GM23248 (cell line): ENCODE results near the gene CNGA2. TPM values are rescaled to one million over a fixed set of nuclear protein-coding genes. Genes with fewer than 3 reads are reported as not detected.

Experiments
- DNase-seq: peaks from one replicate; pipeline ENCODE4 v3.0.0-alpha.2; 2015
- H2AFZ ChIP-seq: fragments of 200-600 bp; sonication (generic); 2 replicates; pipeline ENCODE4 v1.6.1; 2016; ENCODE audit warnings: antibody characterized with exemption
- H3F3A ChIP-seq: fragments of 200-600 bp; sonication (generic); 2 replicates; pipeline ENCODE4 v1.6.1; 2016; ENCODE audit warnings: mild to moderate bottlenecking, antibody characterized with exemption, mixed run types; ENCODE audit not compliant: insufficient read depth
- H3K27ac ChIP-seq: fragments of 200-600 bp; sonication (generic); 2 replicates; pipeline ENCODE4 v1.5.1; 2016; ENCODE audit warnings: mild to moderate bottlenecking
- H3K27me3 ChIP-seq: fragments of 200-600 bp; sonication (generic); replicated peaks from 2 replicates; pipeline ENCODE4 v1.6.1; 2016; ENCODE audit warnings: mild to moderate bottlenecking; ENCODE audit not compliant: insufficient read depth
- H3K36me3 ChIP-seq: fragments of 200-600 bp; sonication (generic); 2 replicates; pipeline ENCODE4 v1.6.1; 2016; ENCODE audit warnings: low read depth, mild to moderate bottlenecking
- H3K4me1 ChIP-seq: fragments of 200-600 bp; sonication (generic); 2 replicates; pipeline ENCODE4 v1.6.1; 2016; ENCODE audit warnings: mild to moderate bottlenecking; ENCODE audit not compliant: insufficient read depth
- H3K4me2 ChIP-seq: fragments of 200-600 bp; sonication (generic); one replicate; pipeline ENCODE4 v1.6.1; 2016; ENCODE audit warnings: mild to moderate bottlenecking; ENCODE audit not compliant: unreplicated experiment
- H3K4me3 ChIP-seq: fragments of 200-600 bp; sonication (generic); 2 replicates; pipeline ENCODE4 v1.5.1; 2016; ENCODE audit warnings: mild to moderate bottlenecking
- H3K79me2 ChIP-seq: fragments of 200-600 bp; sonication (generic); 2 replicates; pipeline ENCODE4 v1.6.1; 2016; ENCODE audit warnings: mild to moderate bottlenecking; ENCODE audit not compliant: insufficient read depth
- H3K9ac ChIP-seq: fragments of 200-600 bp; sonication (generic); 2 replicates; pipeline ENCODE4 v1.6.1; 2016; ENCODE audit warnings: mild to moderate bottlenecking
- H3K9me2 ChIP-seq: fragments of 200-600 bp; sonication (generic); 2 replicates; pipeline ENCODE4 v1.6.1; 2016; ENCODE audit warnings: mixed run types, mild to moderate bottlenecking, moderate library complexity; ENCODE audit not compliant: insufficient read depth
- H3K9me3 ChIP-seq: fragments of 200-600 bp; sonication (generic); one replicate; pipeline ENCODE4 v1.6.1; 2017; ENCODE audit warnings: low read depth
- H4K20me1 ChIP-seq: fragments of 200-600 bp; sonication (generic); 2 replicates; pipeline ENCODE4 v1.6.0; 2016; ENCODE audit not compliant: insufficient read depth
- EZH2 ChIP-seq: fragments of 200-600 bp; sonication (generic); IDR thresholded peaks from 2 replicates; pipeline ENCODE4 v1.6.1; 2018; ENCODE audit warnings: antibody characterized with exemption, mild to moderate bottlenecking; ENCODE audit not compliant: insufficient read depth, poor library complexity, severe bottlenecking
- EZH2phosphoT487 ChIP-seq: fragments of 200-600 bp; sonication (generic); IDR thresholded peaks from 2 replicates; pipeline ENCODE4 v1.6.1; 2018; ENCODE audit warnings: antibody characterized with exemption, moderate library complexity, mild to moderate bottlenecking, low read depth; ENCODE audit not compliant: insufficient read depth
- WGBS, 2 experiments: methylation state at CpG; one replicate each; pipeline ENCODE4 v1.1.6; 2015 to 2017; ENCODE audit warnings: low lambda C conversion rate in 2 of 2, low coverage in 1 of 2; ENCODE audit errors: missing lambda C conversion rate in 2 of 2; 5-methylcytosine and 5-hydroxymethylcytosine counted together
- in situ Hi-C: fragments of 300-500 bp; cut with MboI; formaldehyde crosslinking; loops from 2 replicates; pipeline ENCODE4 v1.15.0; 2020
- polyA plus RNA-seq: library from polyadenylated mRNA; unstranded; fragments of >200 nt; fragmentation: Nextera tagmentation; extraction: Ambion mirVana; gene quantifications from 2 replicates; pipeline ENCODE4 v1.2.1, GENCODE V29; 2016
- total RNA-seq: library from RNA; depleted of rRNA; stranded (reverse); fragments of >200 nt; shearing (Covaris generic); gene quantifications from 2 replicates; pipeline ENCODE4 v1.2.3, GENCODE V29; 2014

CNGA2 gene
- total and polyA plus RNA-seq, 2 experiments from 2014 or later = not detected

DNA sequence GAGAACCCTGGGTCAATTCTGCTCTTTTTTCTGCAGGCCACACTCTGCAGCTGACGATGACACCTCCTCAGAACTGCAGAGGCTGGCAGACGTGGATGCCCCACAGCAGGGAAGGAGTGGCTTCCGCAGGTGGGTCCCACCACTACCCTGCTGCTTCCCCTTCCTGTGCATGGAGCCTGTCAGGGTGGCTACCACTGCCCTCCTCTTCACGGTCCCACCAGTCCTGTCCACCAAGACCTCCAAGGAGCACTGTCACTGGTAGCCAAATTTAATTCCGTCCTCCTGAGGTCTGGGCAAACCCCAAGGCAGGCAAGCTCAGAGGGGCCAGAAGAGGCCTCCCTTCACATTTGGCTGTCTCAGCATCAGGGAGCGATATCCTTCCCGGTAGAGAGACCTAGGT, 4.2 kb downstream of the CNGA2 start:
- no peaks in the 10 kb centered on the region for H3K36me3 ChIP-seq
- no peak for DNase-seq
- H3K9me2 ChIP-seq = no peaks in the 10 kb centered on the region
- H3K9ac ChIP-seq = no peak overlapping the region
- H3K4me3 ChIP-seq = no peak overlapping the region
- no peaks in the 10 kb centered on the region for H4K20me1 ChIP-seq
- no peak overlapping the region for H3K4me2 ChIP-seq
- H2AFZ ChIP-seq = no peak overlapping the region
- H3K9me3 ChIP-seq = no peaks in the 10 kb centered on the region
- H3F3A ChIP-seq = no peaks in the 10 kb centered on the region
- 28 to 35% methylated on average over 3 to 7 of the region's 7 CpGs for WGBS, 2 experiments
- no peaks in the 10 kb centered on the region for H3K27me3 ChIP-seq
- no peak overlapping the region for H3K27ac ChIP-seq
- no peaks in the 10 kb centered on the region for H3K79me2 ChIP-seq
- in situ Hi-C loops = no loop called here
- H3K4me1 ChIP-seq = no peaks in the 10 kb centered on the region
- no peak for TF ChIP-seq EZH2

DNA sequence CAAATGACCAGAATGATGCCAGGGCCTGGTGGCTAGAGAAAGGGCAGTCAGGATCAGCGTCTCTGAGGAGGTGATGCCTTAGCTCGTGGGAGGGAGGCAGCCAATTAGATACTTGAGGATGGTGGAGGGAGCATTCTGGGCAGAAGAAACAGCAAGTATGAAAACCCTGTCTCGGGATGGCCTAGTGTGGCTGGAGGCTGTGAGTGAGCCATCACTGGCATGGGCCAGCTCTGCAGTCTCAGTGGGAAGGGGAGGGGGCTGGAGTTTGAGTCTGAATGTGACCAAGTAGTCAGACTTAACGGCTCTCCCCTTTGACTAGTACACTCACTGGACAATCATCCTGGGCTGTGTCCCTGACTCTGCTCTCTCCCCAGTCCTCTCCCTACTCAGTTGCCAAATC, 7.1 kb downstream of the CNGA2 start:
- TF ChIP-seq EZH2 (no peak), EZH2phosphoT487 (no peak)
- no peaks in the 10 kb centered on the region for H3K36me3 ChIP-seq
- H3K4me3 ChIP-seq = no peak overlapping the region
- no peaks in the 10 kb centered on the region for H3K9me2 ChIP-seq
- no peak overlapping the region for H3K9ac ChIP-seq
- in situ Hi-C loops = no loop called here
- no peak overlapping the region for H3K4me2 ChIP-seq
- 22 to 43% methylated on average over 4 of the region's 4 CpGs for WGBS, 2 experiments
- no peaks in the 10 kb centered on the region for H4K20me1 ChIP-seq
- no peaks in the 10 kb centered on the region for H3K9me3 ChIP-seq
- no peaks in the 10 kb centered on the region for H3K4me1 ChIP-seq
- no peaks in the 10 kb centered on the region for H3F3A ChIP-seq
- no peak for DNase-seq
- no peak overlapping the region for H3K27ac ChIP-seq
- H3K79me2 ChIP-seq = no peaks in the 10 kb centered on the region
- no peak overlapping the region for H2AFZ ChIP-seq
- no peaks in the 10 kb centered on the region for H3K27me3 ChIP-seq

DNA sequence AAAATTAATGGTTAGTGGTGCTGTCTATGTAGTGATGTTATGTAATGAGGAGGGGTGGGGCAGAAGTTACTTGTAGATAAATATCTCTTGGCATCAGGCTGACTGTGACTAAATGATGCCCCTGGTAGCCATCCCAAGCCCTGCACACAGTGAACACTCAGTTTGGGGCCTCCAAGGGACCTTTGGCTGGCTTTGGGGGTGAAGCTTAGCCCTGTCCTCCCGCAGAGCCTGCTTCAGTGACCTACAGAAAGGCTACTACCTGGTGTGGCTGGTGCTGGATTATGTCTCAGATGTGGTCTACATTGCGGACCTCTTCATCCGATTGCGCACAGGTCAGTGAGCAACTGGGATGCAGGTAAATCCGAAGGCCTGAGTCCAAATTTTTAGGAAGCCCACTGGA, 7.8 kb downstream of the CNGA2 start:
- Histone ChIP-seq H3K4me1 (no peaks in the 10 kb centered on the region), H3K27me3 (no peaks in the 10 kb centered on the region), H3K9me2 (no peaks in the 10 kb centered on the region), H3K27ac (no peak overlapping the region), H3F3A (no peaks in the 10 kb centered on the region), H3K36me3 (no peaks in the 10 kb centered on the region), H3K4me2 (no peak overlapping the region), H3K9ac (no peak overlapping the region), H2AFZ (no peak overlapping the region), H3K9me3 (no peaks in the 10 kb centered on the region), H3K79me2 (no peaks in the 10 kb centered on the region), H4K20me1 (no peaks in the 10 kb centered on the region), H3K4me3 (no peak overlapping the region)
- no peak for DNase-seq
- TF ChIP-seq EZH2 (no peak), EZH2phosphoT487 (no peak)
- in situ Hi-C loops = no loop called here
- WGBS, 2 experiments = 51 to 67% methylated on average over 5 of the region's 5 CpGs

GRCh38 chrX:151743651-151744470, 9.3 kb downstream of the CNGA2 start:
- Histone ChIP-seq H3F3A (no peaks in the 10 kb centered on the region), H3K9me2 (no peaks in the 10 kb centered on the region), H3K4me2 (no peak overlapping the region), H3K9ac (no peak overlapping the region), H3K4me1 (no peaks in the 10 kb centered on the region), H3K27ac (no peak overlapping the region), H3K27me3 (no peaks in the 10 kb centered on the region), H3K9me3 (no peaks in the 10 kb centered on the region), H3K4me3 (no peak overlapping the region), H3K36me3 (no peaks in the 10 kb centered on the region), H4K20me1 (no peaks in the 10 kb centered on the region), H2AFZ (no peak overlapping the region), H3K79me2 (no peaks in the 10 kb centered on the region)
- in situ Hi-C loops = no loop called here
- DNase-seq = no peak
- WGBS, 2 experiments = 71 to 73% methylated on average over 19 to 21 of the region's 21 CpGs
- TF ChIP-seq EZH2phosphoT487 = no peak
- TF ChIP-seq EZH2 = no peak
